Suprapubic skin (tissue), 4 donors: ENCODE results near the gene MS4A3. TPM values are rescaled to one million over a fixed set of nuclear protein-coding genes. Genes with fewer than 3 reads are reported as not detected.
"Not testable (repeated sequence)": the region's sequence is repeated elsewhere in the genome, so short reads cannot be mapped to it uniquely, and the experiment has no call there.

Source experiments
- DNase-seq, 2 donors: peaks; one replicate each; pipeline ENCODE4 v3.0.0-alpha.2; 2019; ENCODE audit warnings: low spot score in 2 of 2
- H3K27ac ChIP-seq: fragments of 200-600 bp; sonication (generic); one replicate; pipeline ENCODE4 v1.5.1; 2019
- H3K27me3 ChIP-seq: fragments of 200-600 bp; sonication (generic); one replicate; pipeline ENCODE4 v1.5.1; 2019
- H3K36me3 ChIP-seq: fragments of 200-600 bp; sonication (generic); one replicate; pipeline ENCODE4 v1.5.1; 2019
- H3K4me1 ChIP-seq: fragments of 200-600 bp; sonication (generic); one replicate; pipeline ENCODE4 v1.5.1; 2019
- H3K4me3 ChIP-seq: fragments of 200-600 bp; sonication (generic); one replicate; pipeline ENCODE4 v1.5.1; 2019; ENCODE audit warnings: mild to moderate bottlenecking
- H3K9me3 ChIP-seq: fragments of 200-600 bp; sonication (generic); one replicate; pipeline ENCODE4 v1.5.1; 2019
- CTCF ChIP-seq, 2 donors: fragments of 200-600 bp in 1 of 2; fragments of 450-650 bp in 1 of 2; sonication (generic) in 1 of 2; IDR thresholded peaks; one replicate each; pipeline ENCODE4 v1.5.1; 2016 to 2019; ENCODE audit warnings: antibody characterized with exemption in 2 of 2, mild to moderate bottlenecking in 1 of 2, moderate library complexity in 1 of 2
- EP300 ChIP-seq: sonication (generic); formaldehyde crosslinking; IDR thresholded peaks from one replicate; pipeline ENCODE4 v1.6.1; 2017; ENCODE audit warnings: antibody characterized with exemption
- POLR2A ChIP-seq, 2 donors: fragments of 450-650 bp; IDR thresholded peaks; one replicate each; pipeline ENCODE4 v1.6.1; 2017; ENCODE audit warnings: antibody characterized with exemption in 2 of 2, mild to moderate bottlenecking in 2 of 2, moderate library complexity in 2 of 2
- POLR2AphosphoS5 ChIP-seq, 3 donors: sonication (generic); formaldehyde crosslinking; IDR thresholded peaks; one replicate each; pipeline ENCODE4 v1.6.1; 2017; ENCODE audit warnings: antibody characterized with exemption in 3 of 3
- WGBS: methylation state at CpG from one replicate; pipeline ENCODE4 v1.1.5; 2018; 5-methylcytosine and 5-hydroxymethylcytosine counted together
- total RNA-seq, 4 donors: library from RNA; depleted of rRNA; stranded (reverse); fragments of >200 nt; gene quantifications; one replicate each; pipeline ENCODE4 v1.1.0, GENCODE V29; 2016

MS4A3 gene, protein sequence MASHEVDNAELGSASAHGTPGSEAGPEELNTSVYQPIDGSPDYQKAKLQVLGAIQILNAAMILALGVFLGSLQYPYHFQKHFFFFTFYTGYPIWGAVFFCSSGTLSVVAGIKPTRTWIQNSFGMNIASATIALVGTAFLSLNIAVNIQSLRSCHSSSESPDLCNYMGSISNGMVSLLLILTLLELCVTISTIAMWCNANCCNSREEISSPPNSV
- not detected for total RNA-seq

GRCh38 chr11:60056349-60056969 lies at the start of gene MS4A3:
Gene MS4A3 (plus strand): TSS chr11:60056665. CDS start chr11:60061161, 4,496 bp downstream.
- TF ChIP-seq EP300: no peak
- TF ChIP-seq POLR2A (IDR thresholded peaks at IDR 0.05): no peak
- no peak for TF ChIP-seq CTCF (IDR thresholded peaks at IDR 0.05)
- no peak for TF ChIP-seq POLR2AphosphoS5 (IDR thresholded peaks at IDR 0.05)
- no peak for DNase-seq
- no peak within 1 kb of the TSS for H3K4me3 ChIP-seq
- no peaks in the 10 kb centered on the region for H3K9me3 ChIP-seq
- 70% methylated on average over 8 of the region's 8 CpGs for WGBS
- H3K27me3 ChIP-seq: no peaks in the 10 kb centered on the region
- H3K36me3 ChIP-seq: no peaks in the 10 kb centered on the region
- H3K27ac ChIP-seq: no peak within 1 kb of the TSS
- no peaks in the 10 kb centered on the region for H3K4me1 ChIP-seq

DNA sequence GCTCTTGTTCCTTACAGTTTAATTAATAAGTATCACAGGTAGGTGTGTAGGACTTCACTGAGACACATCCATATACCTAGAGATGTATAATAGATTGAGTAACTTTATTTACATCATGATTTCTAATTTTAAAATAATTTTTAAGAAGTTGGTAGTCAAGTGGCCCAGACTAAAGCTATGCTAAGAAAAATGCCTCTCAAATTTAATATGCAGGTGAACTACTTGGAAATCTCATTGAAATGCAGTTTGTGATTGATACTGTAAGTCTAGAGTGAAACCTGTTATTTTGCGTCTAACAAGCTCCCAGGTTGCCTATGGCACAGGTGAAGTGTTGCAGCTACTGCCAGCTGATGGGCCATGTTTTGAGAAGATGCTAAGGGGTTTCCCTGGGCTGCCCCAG lies 39.6 kb upstream of the MS4A3 start, which contains the start of gene OOSP4B:
TSS of gene OOSP4B (plus strand) at position 301 of the 400 bp plus-strand sequence.
- Histone ChIP-seq H3K4me1 (no peaks in the 10 kb centered on the region), H3K9me3 (no peaks in the 10 kb centered on the region), H3K27ac (no peak within 1 kb of the TSS), H3K36me3 (no peaks in the 10 kb centered on the region), H3K4me3 (no peak within 1 kb of the TSS), H3K27me3 (no peaks in the 10 kb centered on the region)
- DNase-seq: no peak
- WGBS: 80% methylated on average over 1 of the region's 1 CpG
- no peak for TF ChIP-seq POLR2AphosphoS5 (IDR thresholded peaks at IDR 0.05)

DNA sequence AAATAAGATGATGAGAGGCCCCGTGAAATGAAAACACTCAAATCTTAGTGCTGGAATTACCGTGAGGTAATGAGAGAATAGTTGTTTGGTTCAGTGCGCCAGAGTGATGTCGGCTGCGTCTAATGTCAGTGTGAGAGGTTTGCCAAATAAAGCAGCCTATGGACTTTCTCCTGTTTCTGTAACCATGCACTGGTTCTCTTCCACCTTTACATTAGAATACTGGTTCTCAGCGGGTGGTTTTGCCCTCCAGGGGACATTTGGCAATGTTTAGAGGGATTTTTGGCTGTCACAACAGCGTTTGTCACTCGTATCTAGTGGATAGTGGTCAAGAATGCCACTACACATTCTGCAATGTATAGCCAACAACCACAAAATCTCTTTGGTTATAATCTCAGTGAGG lies 38.4 kb upstream of the MS4A3 start:
- H3K4me3 ChIP-seq: no peak overlapping the region
- H3K27ac ChIP-seq: no peak overlapping the region
- H3K36me3 ChIP-seq: no peaks in the 10 kb centered on the region
- TF ChIP-seq EP300 (no peak), POLR2AphosphoS5 (IDR thresholded peaks at IDR 0.05) (no peak), CTCF (IDR thresholded peaks at IDR 0.05) (no peak), POLR2A (IDR thresholded peaks at IDR 0.05) (no peak)
- no peaks in the 10 kb centered on the region for H3K9me3 ChIP-seq
- no peaks in the 10 kb centered on the region for H3K4me1 ChIP-seq
- WGBS: 57% methylated on average over 8 of the region's 8 CpGs
- no peak for DNase-seq
- no peaks in the 10 kb centered on the region for H3K27me3 ChIP-seq

- not testable (repeated sequence) for H3K36me3 ChIP-seq, H3K4me1 ChIP-seq, H3K9me3 ChIP-seq
These were observed 36.1 kb upstream of the MS4A3 start for GRCh38 chr11:60020376-60020775.

GRCh38 chr11:60029015-60029632 lies 27.3 kb upstream of the MS4A3 start:
- no peaks in the 10 kb centered on the region for H3K27me3 ChIP-seq
- H3K9me3 ChIP-seq: no peaks in the 10 kb centered on the region
- H3K36me3 ChIP-seq: no peaks in the 10 kb centered on the region
- WGBS: 76% methylated on average over 3 of the region's 3 CpGs
- TF ChIP-seq CTCF (IDR thresholded peaks at IDR 0.05) (no peak), EP300 (no peak), POLR2AphosphoS5 (IDR thresholded peaks at IDR 0.05) (no peak), POLR2A (IDR thresholded peaks at IDR 0.05) (no peak)
- no peaks in the 10 kb centered on the region for H3K4me1 ChIP-seq
- H3K27ac ChIP-seq: no peak overlapping the region
- no peak overlapping the region for H3K4me3 ChIP-seq
- DNase-seq: no peak

More at GRCh38 chr11:60020376-60020775, 36.1 kb upstream of the MS4A3 start:
- not testable (repeated sequence) for H3K27ac ChIP-seq, DNase-seq, H3K27me3 ChIP-seq, H3K4me3 ChIP-seq
- WGBS: no CpG with 5 or more reads among the region's 27 CpGs

DNA sequence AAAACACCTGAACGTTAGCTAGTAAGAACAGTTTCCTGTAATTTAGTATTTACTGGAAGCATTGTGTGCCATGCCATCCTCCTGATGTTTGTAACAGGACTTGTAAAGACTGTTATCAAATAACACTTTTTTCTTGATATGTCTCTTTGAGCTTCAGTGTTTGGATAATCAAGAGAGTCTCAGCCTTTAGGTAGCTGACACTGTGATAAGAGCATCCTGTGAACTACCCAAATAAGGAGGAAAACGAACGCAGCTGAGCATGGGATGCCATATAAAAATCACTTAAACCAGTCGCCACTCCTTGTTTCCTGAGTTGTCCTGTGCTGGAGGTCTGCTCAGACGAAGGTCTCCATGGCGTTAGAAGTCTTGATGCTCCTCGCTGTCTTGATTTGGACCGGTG lies 16.4 kb upstream of the MS4A3 start, which contains the start of gene OOSP2:
TSS of gene OOSP2 (plus strand) at position 301 of the 400 bp plus-strand sequence. CDS start at position 352, 51 bp downstream.
- H3K36me3 ChIP-seq: no peaks in the 10 kb centered on the region
- no peak within 1 kb of the TSS for H3K4me3 ChIP-seq
- H3K27ac ChIP-seq: no peak within 1 kb of the TSS
- DNase-seq: no peak
- H3K27me3 ChIP-seq: no peaks in the 10 kb centered on the region
- WGBS: 90% methylated on average over 8 of the region's 8 CpGs
- no peaks in the 10 kb centered on the region for H3K4me1 ChIP-seq
- no peaks in the 10 kb centered on the region for H3K9me3 ChIP-seq
- TF ChIP-seq CTCF (IDR thresholded peaks at IDR 0.05) (no peak), EP300 (no peak), POLR2AphosphoS5 (IDR thresholded peaks at IDR 0.05) (no peak), POLR2A (IDR thresholded peaks at IDR 0.05) (no peak)

DNA sequence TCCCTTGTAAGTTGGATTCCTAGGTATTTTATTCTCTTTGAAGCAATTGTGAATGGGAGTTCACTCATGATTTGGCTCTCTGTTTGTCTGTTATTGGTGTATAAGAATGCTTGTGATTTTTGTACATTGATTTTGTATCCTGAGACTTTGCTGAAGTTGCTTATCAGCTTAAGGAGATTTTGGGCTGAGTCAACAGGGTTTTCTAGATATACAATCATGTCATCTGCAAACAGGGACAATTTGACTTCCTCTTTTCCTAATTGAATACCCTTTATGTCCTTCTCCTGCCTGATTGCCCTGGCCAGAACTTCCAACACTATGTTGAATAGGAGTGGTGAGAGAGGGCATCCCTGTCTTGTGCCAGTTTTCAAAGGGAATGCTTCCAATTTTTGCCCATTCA lies 6.0 kb upstream of the MS4A3 start:
- not testable (repeated sequence) for H3K27ac ChIP-seq, H3K4me1 ChIP-seq, H3K9me3 ChIP-seq, H3K36me3 ChIP-seq, DNase-seq, H3K27me3 ChIP-seq, H3K4me3 ChIP-seq

- not testable (repeated sequence) for H3K27ac ChIP-seq, H3K9me3 ChIP-seq, H3K4me3 ChIP-seq, DNase-seq, H3K36me3 ChIP-seq, H3K4me1 ChIP-seq, H3K27me3 ChIP-seq
- 60% methylated on average over 3 of the region's 3 CpGs for WGBS
These were observed 5.6 kb upstream of the MS4A3 start for GRCh38 chr11:60050839-60051238.
